Measurements from ENCODE around the gene KDM6A.
"Not testable (repeated sequence)": the region's sequence is repeated elsewhere in the genome, so short reads cannot be mapped to it uniquely, and the experiment has no call there.

The KDM6A gene

DNA sequence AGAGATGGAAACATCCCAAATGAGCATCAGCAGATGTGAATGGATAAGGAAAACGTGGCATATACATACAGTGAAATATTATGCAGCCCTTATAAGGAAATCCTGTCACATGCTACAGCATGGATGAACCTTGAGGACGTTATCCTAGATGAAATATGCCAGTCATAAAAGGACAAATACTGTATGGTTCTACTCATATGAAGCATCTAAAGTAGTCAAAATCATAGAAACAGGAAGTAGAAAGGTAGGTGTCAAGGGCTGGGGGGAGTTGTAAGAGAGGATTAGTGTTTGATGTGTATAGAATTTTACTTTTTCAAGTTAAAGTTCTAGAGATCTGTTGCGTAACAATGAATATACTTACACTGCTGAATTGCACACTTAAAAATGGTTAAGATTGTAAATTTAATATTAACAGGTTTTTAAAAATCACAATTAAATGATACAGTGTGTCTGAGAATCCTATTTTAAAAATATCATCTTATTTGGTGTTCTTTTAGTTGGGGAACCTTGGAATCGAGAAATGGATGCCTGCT lies 58.5 kb downstream of the KDM6A start:
- DNase-seq: no peak

DNA sequence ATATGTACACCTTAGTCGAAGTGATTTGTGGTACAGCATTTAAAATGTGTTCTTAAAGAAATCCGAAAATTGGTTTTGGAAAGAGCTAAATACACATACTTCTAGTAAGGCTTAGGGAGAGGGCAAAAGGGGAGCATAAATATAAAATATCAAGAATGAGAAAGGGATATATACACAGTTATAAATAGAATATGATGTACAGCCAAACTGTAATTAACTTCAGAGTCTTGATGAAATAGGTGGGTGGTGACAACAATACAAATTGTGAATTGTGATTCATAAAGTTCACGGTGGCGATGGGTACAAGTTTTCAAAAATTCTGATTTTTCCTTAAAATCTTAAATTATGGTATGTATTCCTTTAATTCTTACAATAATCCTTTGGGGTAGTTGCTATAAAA lies 62.2 kb downstream of the KDM6A start:
- no peak for DNase-seq

DNA sequence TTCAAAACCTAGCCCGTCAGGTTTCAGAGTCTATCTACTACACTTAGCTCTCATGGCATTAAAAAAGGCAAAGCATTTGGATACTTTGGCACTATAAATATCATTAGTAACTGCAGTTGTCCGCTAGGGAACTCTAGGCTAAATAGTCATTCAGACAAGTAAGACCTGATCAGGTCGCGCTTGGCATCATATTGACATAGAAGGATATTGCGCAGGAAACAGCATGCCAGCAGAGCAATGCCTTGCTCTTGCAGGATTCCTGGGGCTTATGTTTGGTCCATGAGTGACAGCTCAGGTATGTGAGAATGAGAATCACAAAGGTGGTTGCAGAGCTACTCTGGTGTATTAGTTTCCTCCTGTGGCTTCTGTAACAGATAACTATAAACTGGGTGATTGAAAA lies 62.7 kb downstream of the KDM6A start:
- DNase-seq: no peak

DNA sequence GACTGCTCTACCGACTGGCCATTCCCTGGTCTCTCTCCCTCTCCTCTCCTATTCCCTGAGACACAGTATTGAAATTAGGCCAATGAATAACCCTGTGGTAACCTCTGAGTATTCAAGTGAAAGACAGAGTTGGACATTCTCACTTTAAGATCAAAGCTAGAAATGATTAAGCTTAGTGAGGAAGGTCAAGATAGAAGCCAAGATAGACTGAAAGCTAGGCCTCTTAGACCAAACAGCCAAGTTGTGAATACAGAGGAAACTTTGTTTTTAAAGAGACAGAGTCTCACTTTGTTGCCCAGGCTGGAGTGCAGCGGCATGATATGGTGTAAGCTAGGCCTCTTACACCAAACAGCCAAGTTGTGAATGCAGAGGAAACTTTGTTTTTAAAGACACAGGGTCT lies 64.6 kb downstream of the KDM6A start:
- no peak for DNase-seq

DNA sequence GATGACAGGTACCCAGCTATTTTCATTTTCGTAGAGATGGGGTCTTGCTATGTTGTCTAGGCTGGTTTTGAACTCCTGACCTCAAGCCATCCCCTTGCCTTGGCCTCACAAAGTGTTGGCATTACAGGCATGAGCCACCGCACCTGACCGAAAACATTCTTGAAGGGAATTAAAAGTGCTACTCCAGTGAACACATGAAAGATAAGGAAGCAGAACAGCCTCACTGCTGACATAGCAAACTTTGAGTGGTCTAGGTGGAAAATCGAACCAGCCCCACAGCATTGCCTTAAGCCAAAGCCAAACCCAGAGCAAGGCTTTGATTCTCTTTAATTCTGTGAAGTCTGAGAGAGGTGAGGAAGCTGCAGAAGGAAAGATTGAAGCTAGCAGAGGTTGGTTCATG lies 65.1 kb downstream of the KDM6A start:
- no peak for DNase-seq

DNA sequence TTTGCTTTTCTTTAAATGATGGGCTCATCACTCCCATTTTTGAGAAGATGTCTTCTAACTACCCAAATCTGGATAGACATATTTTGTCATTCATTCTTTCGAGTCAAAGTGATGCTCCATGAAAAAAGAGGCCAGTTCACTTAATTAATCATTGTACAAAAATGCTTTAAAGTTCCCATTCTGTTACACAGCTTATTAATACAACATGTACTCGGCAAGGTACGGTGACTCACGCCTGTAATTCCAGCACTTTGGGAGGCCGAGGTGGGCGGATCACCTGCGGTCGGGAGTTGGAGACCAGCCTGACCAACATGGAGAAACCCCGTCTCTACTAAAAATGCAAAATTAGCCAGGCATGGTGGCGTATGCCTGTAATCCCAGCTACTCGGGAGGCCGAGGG lies 67.6 kb downstream of the KDM6A start:
- DNase-seq: not testable (repeated sequence)

DNA sequence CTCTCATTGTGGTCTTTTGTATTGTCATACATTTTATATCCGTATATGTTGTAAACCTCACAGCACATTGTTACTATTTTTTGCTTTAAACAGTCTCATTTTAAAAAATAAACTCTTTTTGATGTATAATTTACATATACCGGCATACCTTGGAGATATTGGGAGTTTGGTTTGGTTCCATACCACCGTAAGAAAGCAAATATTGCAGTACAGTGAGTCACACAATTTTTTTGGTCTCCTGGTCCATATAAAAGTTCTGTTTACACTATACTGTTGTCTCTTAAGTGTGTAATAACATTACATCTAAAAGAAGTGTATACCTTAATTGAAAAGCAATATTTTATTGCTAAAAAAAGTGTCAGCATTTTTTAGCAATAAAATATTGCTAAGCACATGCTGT lies 70.0 kb downstream of the KDM6A start:
- DNase-seq: no peak

DNA sequence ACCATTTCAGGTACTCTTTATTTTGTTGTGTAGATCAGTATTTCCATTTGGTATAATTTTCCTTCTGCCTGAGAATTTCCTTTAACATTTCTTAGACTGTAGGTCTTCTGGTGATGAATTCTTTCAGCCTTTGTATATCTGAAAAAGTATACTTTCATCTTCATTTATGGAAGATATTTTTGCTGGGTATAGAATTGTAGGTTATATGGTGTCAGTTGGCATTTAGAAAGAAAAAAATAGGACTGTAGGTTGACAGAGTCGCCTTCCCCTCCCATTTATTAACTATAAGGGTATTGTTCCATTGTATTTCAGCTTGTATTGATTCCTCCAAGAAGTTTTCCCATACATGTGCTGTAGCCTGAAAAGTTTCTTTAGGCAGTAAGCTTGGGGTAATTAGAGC lies 71.9 kb downstream of the KDM6A start:
- DNase-seq: no peak

DNA sequence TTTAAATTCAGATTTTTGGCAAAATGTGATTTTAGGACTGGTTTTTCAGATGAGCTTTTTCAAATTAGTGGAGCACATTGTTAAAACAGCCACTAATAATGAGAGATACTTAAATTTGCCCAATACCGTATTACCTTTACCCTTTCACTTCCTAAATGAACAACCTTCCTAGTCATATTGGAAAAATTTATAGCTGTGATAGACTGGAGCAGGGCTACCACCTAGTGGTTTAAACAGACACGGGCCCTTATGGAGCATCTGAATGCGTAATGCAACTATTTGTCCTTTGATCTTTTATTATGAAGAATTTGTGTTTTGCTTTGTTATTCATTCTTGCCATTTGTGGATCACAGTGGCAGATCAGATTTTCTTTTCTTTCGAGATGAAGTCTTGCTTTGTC lies 72.7 kb downstream of the KDM6A start:
- DNase-seq: no peak

DNA sequence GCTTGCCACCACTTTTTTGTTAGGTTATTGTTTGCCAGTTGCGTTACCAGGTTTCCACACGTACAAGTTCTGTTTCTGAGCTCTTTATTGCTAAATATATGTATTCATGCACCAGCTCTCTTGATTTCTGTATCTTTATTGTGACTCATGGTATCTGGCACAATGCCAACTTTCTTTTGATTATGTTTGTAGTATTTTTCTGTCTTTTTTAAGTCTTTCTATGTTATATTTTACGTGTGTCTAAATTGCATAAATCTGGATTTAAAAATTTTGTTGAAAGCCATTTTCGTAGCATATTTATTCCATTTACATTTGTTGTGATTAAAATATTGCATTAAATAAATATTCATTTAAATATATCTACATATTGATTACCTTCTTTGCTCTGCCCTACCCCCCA lies 73.8 kb downstream of the KDM6A start:
- no peak for DNase-seq

DNA sequence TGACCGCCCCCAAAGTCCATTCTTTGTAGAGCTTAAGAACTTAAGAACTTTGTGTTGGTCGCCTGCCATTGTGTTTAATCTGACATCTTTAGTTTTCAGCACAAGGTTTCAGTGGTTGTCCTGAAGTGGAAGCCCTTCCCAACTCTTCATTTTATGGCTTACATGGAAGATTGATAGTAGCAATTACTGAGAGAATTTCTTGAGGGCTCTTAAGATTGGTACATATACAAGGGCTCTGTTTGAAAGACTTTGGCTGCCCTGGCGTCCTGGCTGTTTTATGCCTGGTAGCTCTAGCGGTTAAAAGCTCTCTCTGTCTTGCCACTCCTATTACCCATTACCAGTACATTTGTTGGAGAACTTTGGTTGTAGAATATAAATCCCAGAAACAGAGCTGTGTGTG lies 75.0 kb downstream of the KDM6A start:
- DNase-seq: no peak

DNA sequence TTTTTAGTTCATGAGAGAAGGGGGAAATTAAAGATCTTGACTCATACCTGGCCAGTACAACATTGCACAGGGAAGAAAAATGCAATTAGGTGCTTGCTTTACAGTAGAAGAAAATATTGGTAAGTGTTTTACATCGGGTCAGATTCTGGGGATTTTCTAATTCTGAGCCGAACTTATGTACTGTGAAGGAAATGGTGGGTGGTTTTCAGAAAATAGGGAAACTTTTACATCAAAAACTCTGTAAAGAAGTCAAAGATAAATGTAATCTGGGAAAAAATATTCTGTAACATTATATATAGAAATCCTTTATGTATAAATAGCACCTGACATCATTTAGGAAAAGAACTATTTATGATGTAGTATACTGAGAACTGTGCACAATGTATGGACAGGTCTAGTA lies 75.4 kb downstream of the KDM6A start:
- DNase-seq: no peak

DNA sequence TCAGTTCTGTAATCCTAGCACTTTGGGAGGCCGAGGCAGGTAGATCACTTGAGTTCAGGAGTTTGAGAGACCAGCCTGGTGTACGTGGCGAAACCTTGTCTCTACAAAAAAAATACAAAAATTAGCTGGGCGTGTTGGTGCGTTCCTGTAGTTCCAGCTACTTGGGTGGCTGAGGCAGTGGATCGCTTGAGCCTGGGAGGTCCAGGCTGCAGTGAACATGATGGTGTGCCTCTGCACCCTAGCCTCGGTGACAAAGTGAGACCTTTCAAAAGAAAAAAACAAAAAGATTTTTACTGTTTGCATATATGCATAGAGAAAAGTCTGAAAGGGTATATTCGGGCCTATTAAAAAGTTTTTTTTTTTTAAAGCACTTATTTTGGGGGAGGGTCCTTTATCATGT lies 76.1 kb downstream of the KDM6A start:
- DNase-seq: no peak

DNA sequence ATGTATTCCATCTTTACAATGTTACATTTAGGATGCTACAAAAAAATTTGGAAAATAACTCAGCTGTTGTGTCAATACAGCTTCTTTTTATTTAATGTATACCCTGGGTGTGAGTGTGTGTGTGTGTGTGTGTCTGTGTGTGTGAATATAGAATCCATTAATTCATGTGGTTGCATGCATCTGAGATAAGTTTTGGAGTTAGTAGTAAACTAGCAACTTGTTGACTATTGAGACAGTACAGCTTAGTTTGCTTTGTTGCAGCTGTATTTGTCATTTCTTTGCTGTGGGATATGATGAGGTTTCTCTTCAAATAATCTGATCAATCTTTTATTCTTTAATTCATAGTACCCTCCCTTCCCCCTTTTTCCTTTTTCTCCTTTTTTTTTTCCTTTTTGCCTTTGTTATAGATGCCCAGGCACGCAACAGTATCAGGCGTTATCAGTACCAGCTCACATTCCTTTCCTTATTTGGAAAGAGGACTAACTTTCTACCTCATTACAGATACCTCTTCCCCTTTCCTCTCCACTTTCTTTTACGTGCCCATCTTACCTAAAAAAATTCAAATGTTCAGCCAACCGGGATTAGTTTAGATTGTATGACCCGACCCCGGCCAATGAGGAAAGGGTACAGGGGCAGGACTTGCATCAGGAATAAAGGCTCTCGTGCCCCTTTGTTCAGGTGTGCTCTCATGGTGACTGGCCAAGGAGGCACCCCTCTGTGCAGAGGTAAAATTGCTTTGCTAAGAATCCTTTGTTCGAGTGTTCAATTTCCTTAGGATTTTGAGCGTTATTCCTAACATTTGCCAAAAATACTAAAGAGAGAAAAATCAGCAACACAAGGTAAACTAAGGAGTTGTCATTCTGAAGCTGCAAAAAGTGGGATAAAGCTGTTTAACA lies 77.7 kb downstream of the KDM6A start:
- not testable (repeated sequence) for DNase-seq

DNA sequence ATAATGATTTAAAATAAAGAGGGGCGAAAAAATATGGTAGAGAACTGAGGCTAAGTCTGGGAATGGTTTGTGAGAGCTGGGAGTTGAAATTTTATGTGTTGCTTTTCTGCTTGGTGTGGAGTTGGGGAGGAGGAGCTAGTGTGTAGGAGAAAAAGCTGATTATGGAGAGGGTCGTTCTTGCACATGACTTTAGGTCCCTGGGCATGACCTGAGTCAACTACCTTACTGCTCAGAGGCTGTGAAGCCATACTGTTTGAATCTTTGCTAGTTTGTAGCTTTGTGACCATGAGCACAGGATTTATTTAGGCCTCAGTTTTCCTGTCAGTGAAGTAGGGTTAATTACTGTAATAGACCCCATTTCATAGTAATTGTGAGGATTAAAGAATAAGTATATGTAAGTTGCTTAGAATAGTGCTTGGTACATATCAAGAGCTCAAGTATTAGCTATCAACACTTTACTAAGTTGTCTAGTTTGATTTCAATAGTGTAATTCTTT lies 78.6 kb downstream of the KDM6A start:
- no peak for DNase-seq

DNA sequence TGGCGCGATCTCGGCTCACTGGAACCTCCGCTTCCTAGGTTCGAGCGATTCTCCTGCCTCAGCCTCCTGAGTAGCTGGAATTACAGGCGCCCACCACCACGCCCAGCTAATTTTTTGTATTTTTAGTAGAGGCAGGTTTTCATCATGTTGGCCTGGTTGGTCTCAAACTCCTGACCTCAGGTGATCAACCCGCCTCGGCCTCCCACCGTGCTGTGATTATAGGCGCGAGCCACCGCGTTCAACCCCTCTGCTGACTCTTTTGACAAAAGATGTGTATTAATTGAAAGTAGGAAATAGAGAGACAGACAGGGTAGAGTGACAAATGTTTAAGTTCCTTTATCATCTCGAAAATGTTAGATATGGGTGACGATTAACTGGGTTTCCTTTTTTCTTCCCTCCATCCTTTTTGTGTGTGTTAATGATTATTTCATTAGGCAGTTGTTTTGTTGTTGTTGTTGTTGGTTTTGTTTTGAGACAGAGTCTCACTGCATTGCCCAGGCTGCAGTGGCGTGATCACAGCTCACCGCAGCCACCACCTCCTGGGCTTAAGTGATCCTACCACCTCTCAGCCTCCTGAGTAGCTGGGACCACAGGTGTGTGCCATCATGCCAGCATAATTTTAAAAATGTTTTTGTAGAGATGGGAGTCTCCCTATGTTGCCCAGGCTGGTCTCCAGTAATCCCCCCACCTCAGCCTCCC lies 79.5 kb downstream of the KDM6A start:
- DNase-seq: no peak

DNA sequence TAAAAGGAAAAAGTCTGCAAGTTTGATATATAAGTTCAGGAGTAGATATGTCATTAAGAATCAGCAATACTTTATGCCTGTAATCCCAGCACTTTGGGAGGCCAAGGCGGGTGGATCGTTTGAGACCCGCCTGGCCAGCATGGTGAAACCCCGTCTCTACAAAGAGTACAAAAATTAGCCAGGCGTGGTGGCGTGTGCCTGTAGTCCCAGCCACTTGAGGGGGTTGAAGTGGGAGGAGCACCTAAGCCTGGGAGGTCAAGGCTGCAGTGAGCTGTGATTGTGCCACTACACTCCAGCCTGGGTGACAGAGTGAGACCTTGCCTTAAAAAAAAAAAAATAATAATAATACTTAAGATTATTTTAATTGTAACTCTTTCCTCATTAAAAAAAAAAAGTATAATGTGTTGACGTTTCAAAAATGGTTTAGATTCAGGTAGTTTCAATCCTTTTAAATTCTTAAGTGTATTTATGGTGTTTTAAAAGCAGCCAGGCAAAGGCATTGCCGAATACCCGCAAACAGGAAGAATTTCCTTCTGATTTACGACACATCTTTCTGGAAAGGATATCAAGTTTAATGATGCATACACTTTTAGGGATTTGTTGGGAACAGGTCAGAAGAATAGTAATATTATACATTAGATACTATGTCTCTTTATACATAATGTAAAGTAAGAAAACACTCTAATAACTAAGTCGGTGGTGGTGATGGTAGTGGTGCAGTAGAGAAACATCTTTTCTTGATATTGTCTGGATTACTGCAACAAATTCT lies 80.9 kb downstream of the KDM6A start:
- no peak for DNase-seq

DNA sequence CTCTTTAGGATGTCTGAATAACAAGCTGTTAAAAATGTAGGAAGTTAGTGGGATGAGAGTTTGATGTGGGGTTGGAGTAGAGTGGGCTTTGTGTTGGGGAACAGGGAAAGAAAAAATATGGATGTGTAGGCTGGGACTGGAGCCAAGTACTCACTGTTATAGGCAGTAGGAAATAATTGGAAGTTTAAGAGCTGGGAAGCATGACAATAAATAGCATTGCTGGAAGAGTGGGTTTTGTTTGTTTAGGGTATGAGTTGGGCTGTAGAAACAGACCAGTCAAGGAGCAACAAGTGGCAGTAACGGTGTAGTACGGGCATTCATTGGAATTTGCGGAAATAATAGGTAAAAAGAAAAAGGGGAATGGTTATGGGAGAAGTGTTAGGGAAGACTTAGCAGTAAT lies 81.6 kb downstream of the KDM6A start:
- no peak for DNase-seq

DNA sequence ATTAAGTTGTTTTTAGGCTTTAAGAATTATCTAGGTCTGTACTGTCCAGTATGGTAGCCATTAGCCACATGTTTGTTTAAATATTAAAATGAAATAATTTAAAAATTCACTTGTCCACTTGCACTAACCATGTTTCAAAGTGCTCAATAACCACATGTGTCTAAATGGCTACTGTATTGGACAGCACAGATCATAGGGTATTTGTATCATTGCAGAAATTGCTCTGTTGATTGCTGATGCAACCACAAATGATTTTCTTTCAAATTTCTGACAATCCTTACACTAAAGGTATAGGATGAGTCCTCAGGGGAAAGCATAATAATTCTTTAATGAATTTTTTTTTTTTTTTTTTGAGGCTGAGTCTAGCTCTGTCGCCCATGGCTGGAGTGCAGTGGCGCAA lies 84.9 kb downstream of the KDM6A start:
- DNase-seq: no peak

DNA sequence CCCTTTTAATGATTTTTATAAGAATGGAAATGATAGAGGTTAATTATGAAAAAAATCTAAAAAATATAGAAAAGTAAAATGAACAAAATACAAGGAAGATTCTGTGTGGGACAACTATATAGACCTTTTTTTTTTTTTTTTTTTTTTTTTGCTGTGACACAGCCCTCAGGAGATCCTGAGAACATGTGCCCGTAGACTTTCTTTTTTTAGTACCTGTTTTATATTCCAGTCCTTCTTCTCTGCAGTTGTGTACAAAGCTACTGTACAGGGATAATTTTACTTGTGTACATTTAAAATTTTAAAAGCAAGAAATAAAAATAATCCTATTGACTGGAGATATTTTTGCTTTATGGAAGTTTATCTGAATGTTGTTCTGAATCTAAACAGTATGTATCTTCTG lies 85.5 kb downstream of the KDM6A start:
- DNase-seq: no peak

DNA sequence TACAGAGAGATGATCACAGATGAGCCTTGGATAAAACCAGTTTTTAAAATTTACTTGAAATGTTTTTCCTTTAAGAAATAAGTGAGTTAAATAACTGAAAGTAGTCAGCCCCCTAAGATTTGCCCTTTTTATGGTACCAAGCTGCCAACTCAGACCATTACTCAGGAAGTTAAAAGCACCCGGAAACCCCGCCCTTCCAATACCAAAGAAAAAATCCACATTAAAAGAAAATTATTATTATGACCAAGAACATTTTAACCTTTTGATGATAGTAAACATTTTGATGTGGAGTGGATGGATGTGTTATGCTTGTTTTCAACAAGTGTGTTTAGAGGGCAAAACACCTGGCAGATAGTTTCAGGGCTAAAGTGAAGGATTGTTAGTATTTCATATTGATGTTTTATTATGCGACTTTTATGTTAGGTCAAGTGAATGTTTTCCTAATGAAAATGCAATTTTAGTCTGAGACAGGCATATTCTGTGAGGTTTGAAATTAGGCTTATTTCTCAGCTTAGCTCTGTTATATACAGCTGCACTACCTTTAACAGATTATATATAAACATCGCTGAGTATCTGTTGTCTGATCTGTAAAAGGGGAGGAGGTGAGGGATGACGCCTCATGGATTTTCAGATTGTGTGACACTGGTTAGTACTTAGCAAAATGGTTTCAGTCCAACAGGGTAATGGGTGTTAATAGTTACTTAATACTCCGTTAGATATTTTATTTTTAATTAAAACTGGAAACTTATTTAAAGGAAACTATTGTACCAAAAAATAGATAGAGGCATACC lies 89.0 kb downstream of the KDM6A start:
- DNase-seq: no peak

DNA sequence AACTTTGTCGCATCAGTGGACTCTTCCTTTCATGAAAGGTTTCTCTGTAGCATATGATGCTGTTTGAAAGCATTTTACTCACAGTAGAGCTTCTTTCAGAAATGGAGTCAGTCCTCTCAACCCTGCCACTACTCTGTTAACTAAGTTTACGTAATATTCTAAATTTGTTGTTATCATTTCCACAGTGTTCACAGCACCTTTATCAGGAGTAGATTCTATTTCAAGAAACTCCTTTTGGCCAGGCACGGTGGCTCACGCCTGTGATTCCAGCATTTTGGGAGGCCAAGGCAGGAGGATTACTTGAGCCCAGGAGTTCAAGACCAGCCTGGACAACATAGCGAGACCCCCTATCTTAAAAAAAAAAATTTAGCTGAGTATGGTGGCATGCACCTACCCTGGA lies 90.0 kb downstream of the KDM6A start:
- DNase-seq: no peak

All from fibroblast of skin of back (primary cell).